Heart right ventricle (tissue), 16 donors: ENCODE data around the gene COLGALT1. TPM values are rescaled to one million over a fixed set of nuclear protein-coding genes. Genes with fewer than 3 reads are reported as not detected.

Source experiments
- ATAC-seq, 8 donors: fragments of 200-7000 bp; cut with Tn5 transposase; one replicate each; pipeline ENCODE4 v1.9.1; 2020; ENCODE audit warnings: mild to moderate bottlenecking in 8 of 8, moderate library complexity in 8 of 8, moderate number of reproducible peaks in 1 of 8
- DNase-seq, 2 donors: peaks; one replicate each; pipeline ENCODE4 v3.0.0-alpha.2; 2020
- H3K27ac ChIP-seq, 10 donors: fragments of 200-600 bp; sonication (generic) in 2 of 10; one replicate each; pipeline versions ENCODE4 v1.5.0 to v1.8.0; 2020 to 2022; ENCODE audit warnings: mild to moderate bottlenecking in 3 of 10
- H3K27me3 ChIP-seq, 7 donors: fragments of 200-600 bp; one replicate each; pipeline ENCODE4 v1.8.0; 2021 to 2022; ENCODE audit warnings: mild to moderate bottlenecking in 2 of 7
- H3K36me3 ChIP-seq, 9 donors: fragments of 200-600 bp; sonication (generic) in 1 of 9; one replicate each; pipeline versions ENCODE4 v1.5.0 to v1.8.0; 2020 to 2022; ENCODE audit warnings: mild to moderate bottlenecking in 2 of 9
- H3K4me1 ChIP-seq, 9 donors: fragments of 200-600 bp; sonication (generic) in 1 of 9; one replicate each; pipeline versions ENCODE4 v1.5.0 to v1.8.0; 2020 to 2022; ENCODE audit warnings: mild to moderate bottlenecking in 4 of 9
- H3K4me3 ChIP-seq, 10 donors: fragments of 200-600 bp; sonication (generic) in 2 of 10; one replicate each; pipeline versions ENCODE4 v1.5.0 to v1.8.0; 2020 to 2022; ENCODE audit warnings: mild to moderate bottlenecking in 7 of 10, moderate library complexity in 2 of 10
- H3K9me3 ChIP-seq, 11 donors: fragments of 200-600 bp in 10 of 11; sonication (generic) in 2 of 11; one replicate each; pipeline versions ENCODE4 v1.5.0 to v1.8.0; 2013 to 2022; ENCODE audit warnings: mild to moderate bottlenecking in 2 of 11, control low read depth in 1 of 11, moderate library complexity in 1 of 11
- WGBS, 2 donors: extraction: QIAGEN DNeasy Blood & Tissue Kit; methylation state at CpG; one replicate each; pipeline ENCODE4 v1.1.7; 2013; ENCODE audit warnings: inconsistent platforms in 1 of 2; 5-methylcytosine and 5-hydroxymethylcytosine counted together
- intact Hi-C, 10 donors: fragments of 100-400 bp; cut with DNase I; formaldehyde crosslinking; loops; one replicate each; pipeline versions ENCODE4 v1.11.1 to v1.14.2; 2022
- polyA plus RNA-seq, 2 donors: library from polyadenylated mRNA; stranded (reverse); fragments of 200-250 nt; gene quantifications; one replicate each; pipeline ENCODE4 v1.2.3, GENCODE V29; 2013
- total RNA-seq, 10 donors: library from RNA; stranded (reverse); fragmentation: NEBNext Ultra II Directional in 3 of 10; extraction: Animal tissue kit (Norgen Biotek cat#: 25700) in 3 of 10; gene quantifications; one replicate each; pipeline versions ENCODE4 v1.2.1 to v1.2.4, GENCODE V29; 2021 to 2023
- TF ChIP-seq, protein P1 (sequence below), 9 donors: fragments of 200-600 bp; sonication (generic) in 2 of 9; IDR thresholded peaks; one replicate each; pipeline versions ENCODE4 v1.5.0 to v1.8.0; 2021 to 2022; ENCODE audit warnings: antibody characterized with exemption in 9 of 9, mild to moderate bottlenecking in 5 of 9, moderate library complexity in 1 of 9
- donor health status: Arrhythmogenic right ventricular cardiomyopathy.
- donor health status: ischemic (EF 13 %, LVEDD 7.1; RV severe dilation, severe dysfunction).
- donor health status: healthy with polysubstance abuse.
- donor health status: DM: no; HTN: yes; CAD: no.
- donor health status: DM: no; HTN: no; CAD: no.
- donor health status: ischemic (EF 25% LVEDD 6.9; RV normal size, moderate dysfunction).
- donor health status: ischemic (EF 25% LVEDD 5.7; RV mildly dilated, moderate dysfunction).
- donor health status: healthy.
- donor health status: DM: yes; HTN: yes; CAD: no.
- donor health status: Ischemic cardiomyopathy.
- donor health status: ischemic (EF 35%, LVEDD 5.7; RV mildly dilated, moderate dysfunction).
- donor health status: nonischemic (EF 11% LVEDD 7.7; RV severe dilation, severe dysfunction).
- donor health status: DM: yes; HTN: yes; CAD: no.
- donor health status: PGD.
- donor health status: ischemic (EF 29% LVEDD 5.4; RV normal size, mild dysfunction).
- donor health status: nonischemic (EF 23%, LVEDD 6.1; RV moderate dilation, normal function).

COLGALT1 gene
- total and polyA plus RNA-seq, 12 donors, result 19.7 to 73.8 (median 29.3) TPM

DNA sequence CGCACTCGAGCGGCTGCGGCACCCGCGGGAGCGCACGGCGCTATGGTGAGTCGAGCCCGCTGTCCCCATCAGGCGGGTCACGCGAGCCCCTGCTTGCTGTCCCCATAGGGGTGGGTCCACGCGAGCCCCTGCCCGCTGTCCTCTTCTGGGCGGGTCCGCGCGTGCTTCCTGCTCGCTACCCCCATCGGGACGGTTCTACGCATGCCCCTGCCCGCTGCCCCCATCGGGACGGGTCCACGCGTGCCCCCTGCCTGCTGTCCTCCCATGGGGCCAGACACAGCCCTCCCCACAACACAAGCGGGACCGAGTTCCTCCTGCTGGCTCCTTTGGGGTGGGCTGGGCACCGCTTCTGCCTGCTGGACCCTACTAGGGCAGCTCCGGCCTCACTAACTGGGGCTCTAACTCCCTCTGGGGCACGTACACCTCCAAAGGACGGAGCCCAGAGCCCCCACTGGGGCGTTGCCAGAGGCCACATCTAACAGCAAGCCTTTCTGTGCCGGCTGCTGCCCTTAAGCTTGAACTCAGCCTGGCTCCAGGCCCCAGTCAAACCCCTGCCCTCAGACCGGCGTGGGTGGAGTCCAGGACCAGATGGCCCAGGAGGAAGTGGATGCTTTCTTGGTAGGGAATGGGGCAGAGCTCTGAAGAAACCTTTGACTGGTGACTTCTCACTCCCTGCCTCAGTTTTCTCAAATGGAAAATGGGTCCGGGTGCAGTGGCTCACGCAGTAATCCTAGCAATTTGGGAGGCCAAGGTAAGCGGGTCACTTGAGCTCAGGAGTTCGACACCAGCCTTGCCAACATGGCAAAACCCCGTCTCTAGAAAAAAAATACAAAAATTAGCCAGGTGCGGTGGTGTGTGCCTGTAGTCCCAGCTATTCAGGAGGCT is 722 bp downstream of the COLGALT1 start:
- peaks cover 0 to 41% (median 4%) of the 10 kb centered on the region in 9 donors for H3K36me3 ChIP-seq
- intact Hi-C loops, result loop anchor here in 1 of 10 donors (5.0 kb wide), 1 partner anchor 44 kb away; the partner anchor contains the start of gene PGLS
- WGBS, 2 donors, result 7 to 8% methylated on average over 46 of the region's 46 CpGs
- ATAC-seq (peak; percentile 27 to 61 (median 45)), DNase-seq (peak; percentile 69 to 75)
- H3K27ac ChIP-seq, result peak overlapping the region; percentile 55 to 94 (median 91)
- TF ChIP-seq, protein P1, sequence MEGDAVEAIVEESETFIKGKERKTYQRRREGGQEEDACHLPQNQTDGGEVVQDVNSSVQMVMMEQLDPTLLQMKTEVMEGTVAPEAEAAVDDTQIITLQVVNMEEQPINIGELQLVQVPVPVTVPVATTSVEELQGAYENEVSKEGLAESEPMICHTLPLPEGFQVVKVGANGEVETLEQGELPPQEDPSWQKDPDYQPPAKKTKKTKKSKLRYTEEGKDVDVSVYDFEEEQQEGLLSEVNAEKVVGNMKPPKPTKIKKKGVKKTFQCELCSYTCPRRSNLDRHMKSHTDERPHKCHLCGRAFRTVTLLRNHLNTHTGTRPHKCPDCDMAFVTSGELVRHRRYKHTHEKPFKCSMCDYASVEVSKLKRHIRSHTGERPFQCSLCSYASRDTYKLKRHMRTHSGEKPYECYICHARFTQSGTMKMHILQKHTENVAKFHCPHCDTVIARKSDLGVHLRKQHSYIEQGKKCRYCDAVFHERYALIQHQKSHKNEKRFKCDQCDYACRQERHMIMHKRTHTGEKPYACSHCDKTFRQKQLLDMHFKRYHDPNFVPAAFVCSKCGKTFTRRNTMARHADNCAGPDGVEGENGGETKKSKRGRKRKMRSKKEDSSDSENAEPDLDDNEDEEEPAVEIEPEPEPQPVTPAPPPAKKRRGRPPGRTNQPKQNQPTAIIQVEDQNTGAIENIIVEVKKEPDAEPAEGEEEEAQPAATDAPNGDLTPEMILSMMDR (IDR thresholded peaks at IDR 0.05), result peak in 1 of 9 donors; percentile 8
- H3K4me1 ChIP-seq, result peaks cover 8 to 79% (median 57%) of the 10 kb centered on the region in 9 donors
- peak overlapping the region; percentile 73 to 95 (median 86) for H3K4me3 ChIP-seq
- no peaks in the 10 kb centered on the region for H3K9me3 ChIP-seq
- H3K27me3 ChIP-seq, result no peaks in the 10 kb centered on the region

DNA sequence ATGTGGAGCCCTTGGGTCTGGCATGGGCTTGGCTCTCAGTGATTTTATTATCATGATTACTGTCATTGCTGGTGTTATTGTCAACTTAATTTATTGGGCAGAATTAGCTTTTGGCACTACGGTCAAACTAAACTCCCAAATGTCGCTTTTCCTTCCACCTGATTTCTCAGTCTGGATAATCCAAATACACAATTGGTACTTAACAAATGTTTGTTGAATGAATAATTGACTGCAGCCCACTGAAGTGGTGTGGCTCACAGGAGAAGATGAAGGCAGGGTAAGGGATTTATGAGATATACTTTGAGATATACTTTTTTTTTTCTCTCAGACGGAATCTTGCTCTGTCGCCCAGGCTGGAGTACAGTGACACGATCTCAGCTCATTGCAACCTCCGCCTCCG is 1.5 kb downstream of the COLGALT1 start:
- intact Hi-C loops, result loop anchor here in 1 of 10 donors (5.0 kb wide), 1 partner anchor 45 kb away; the partner anchor contains the start of gene PGLS
- peaks cover 8 to 86% (median 63%) of the 10 kb centered on the region in 9 donors for H3K4me1 ChIP-seq
- ATAC-seq, result no peak

DNA sequence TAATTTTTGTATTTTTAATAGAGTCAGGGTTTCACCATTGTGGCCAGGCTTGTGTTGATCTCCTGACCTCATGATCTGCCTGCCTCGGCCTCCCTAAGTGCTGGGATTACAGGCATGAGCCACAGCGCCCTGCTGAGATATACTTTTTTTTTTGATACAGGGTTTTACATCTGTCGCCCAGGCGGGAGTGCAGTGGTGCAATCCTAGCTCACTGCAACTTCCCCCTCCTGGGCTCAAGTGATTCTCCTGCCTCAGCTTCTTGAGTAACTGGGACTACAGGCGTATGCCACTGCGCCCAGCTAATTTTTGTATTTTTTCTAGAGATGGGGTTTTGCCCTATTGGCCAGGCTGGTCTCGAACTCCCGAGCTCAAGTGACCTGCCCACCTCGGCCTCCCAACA is 2.0 kb downstream of the COLGALT1 start:
- peak overlapping the region in 4 of 10 donors; percentile 88 to 93 (median 92) for H3K27ac ChIP-seq
- no peak for DNase-seq
- H3K36me3 ChIP-seq, result peaks cover 0 to 54% (median 4%) of the 10 kb centered on the region in 9 donors
- ATAC-seq, result no peak
- TF ChIP-seq, protein P1 (IDR thresholded peaks at IDR 0.05), result no peak
- H3K4me3 ChIP-seq, result peak overlapping the region in 3 of 10 donors; percentile 87 to 95 (median 95)
- WGBS, 2 donors, result 84 to 92% methylated on average over 9 of the region's 9 CpGs
- no peaks in the 10 kb centered on the region for H3K9me3 ChIP-seq
- peaks cover 8 to 87% (median 63%) of the 10 kb centered on the region in 9 donors for H3K4me1 ChIP-seq
- no peaks in the 10 kb centered on the region for H3K27me3 ChIP-seq
- intact Hi-C loops, result loop anchor here in 1 of 10 donors (5.0 kb wide), 1 partner anchor 45 kb away; the partner anchor contains the start of gene PGLS

More for the DNA sequence above, 1.5 kb downstream of the COLGALT1 start:
- 81 to 90% methylated on average over 7 of the region's 7 CpGs for WGBS, 2 donors
- Histone ChIP-seq H3K9me3 (no peaks in the 10 kb centered on the region), H3K4me3 (peak overlapping the region in 9 of 10 donors; percentile 73 to 95 (median 87)), H3K36me3 (peaks cover 0 to 49% (median 4%) of the 10 kb centered on the region in 9 donors), H3K27ac (peak overlapping the region in 8 of 10 donors; percentile 88 to 94 (median 92)), H3K27me3 (no peaks in the 10 kb centered on the region)
- DNase-seq, result no peak
- TF ChIP-seq, protein P1 (IDR thresholded peaks at IDR 0.05), result no peak

DNA sequence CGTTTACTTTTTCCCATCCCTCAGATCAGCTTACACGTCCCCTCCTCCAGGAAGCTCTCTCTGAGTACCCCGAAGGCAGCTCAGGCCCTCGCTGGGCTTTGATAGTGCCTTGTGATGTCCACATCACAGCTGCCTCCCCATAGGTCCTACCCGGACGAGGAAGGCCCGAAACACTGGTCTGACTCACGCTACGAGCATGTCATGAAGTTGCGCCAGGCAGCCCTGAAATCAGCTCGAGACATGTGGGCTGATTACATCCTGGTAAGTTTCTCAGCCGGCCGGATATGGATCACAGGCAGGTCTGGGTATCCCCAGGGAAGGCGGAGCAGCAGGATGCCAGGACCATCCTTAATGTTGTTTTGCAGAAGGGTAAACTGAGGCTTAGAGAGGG is 4.8 kb downstream of the COLGALT1 start:
- intact Hi-C loops, result loop anchor here in 1 of 10 donors (10.0 kb wide), 1 partner anchor 45 kb away; the partner anchor contains the start of gene PGLS
- TF ChIP-seq, protein P1 (IDR thresholded peaks at IDR 0.05), result no peak
- H3K27me3 ChIP-seq, result no peaks in the 10 kb centered on the region
- H3K4me3 ChIP-seq, result no peak overlapping the region
- no peaks in the 10 kb centered on the region for H3K9me3 ChIP-seq
- H3K4me1 ChIP-seq, result peaks cover under 1 to 76% (median 50%) of the 10 kb centered on the region in 9 donors
- H3K36me3 ChIP-seq, result peaks cover 0 to 81% (median 6%) of the 10 kb centered on the region in 9 donors
- peak overlapping the region in 9 of 10 donors; percentile 57 to 88 (median 69) for H3K27ac ChIP-seq
- ATAC-seq, result peak in 6 of 8 donors; percentile 12 to 41 (median 15)
- WGBS, 2 donors, result 58 to 72% methylated on average over 14 of the region's 14 CpGs
- peak in 1 of 2 donors; percentile 31 for DNase-seq
